ENCODE data around the gene ARL6IP5. TPM values are rescaled to one million over a fixed set of nuclear protein-coding genes. Genes with fewer than 3 reads are reported as not detected.

Gene ARL6IP5, protein sequence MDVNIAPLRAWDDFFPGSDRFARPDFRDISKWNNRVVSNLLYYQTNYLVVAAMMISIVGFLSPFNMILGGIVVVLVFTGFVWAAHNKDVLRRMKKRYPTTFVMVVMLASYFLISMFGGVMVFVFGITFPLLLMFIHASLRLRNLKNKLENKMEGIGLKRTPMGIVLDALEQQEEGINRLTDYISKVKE
- total RNA-seq: 100 to 1,000 TPM; 147 to 150 TPM

DNA sequence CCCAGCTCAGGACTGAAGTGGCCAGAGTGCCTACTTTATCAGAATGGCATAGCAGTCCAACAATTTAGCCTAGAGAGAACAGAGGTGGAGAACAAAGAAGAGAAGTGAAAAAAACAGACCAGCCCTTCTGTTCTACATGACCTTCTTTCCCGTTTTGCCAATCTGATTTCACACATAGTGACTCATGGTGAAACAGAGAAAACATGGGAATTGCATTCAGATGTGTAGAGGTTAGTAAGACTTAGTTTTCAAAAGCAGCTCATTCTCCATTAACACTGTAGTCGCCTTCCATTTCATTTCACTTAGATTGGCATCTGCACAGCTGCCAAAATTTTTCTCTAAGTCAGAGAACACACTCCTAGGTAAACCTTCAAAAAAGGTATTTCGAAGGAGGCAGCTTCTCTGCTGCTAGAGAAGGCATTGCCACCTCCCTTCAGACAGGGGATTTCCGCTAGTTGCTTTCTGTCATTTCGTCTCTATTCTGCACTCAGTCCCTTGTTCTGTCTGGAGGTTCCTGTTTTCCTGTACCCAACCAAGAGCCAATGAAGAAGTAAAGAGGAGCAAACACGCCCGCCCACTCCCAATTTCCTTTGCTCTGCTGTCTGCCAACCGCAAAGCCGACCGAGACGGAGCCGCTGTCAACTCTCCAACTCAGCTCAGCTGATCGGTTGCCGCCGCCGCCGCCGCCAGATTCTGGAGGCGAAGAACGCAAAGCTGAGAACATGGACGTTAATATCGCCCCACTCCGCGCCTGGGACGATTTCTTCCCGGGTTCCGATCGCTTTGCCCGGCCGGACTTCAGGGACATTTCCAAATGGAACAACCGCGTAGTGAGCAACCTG lies at the start of gene ARL6IP5:
ARL6IP5 (plus strand) TSS at position 612 of the 842 bp plus-strand sequence; CDS start at position 723, 111 bp downstream.
- Mint-ChIP-seq H3K4me3 (peak within 1 kb of the TSS; percentile 99), H3K9me3 (no peaks in the 10 kb centered on the region), H3K36me3 (peaks cover 16% of the 10 kb centered on the region), H3K27ac (peak within 1 kb of the TSS; percentile 97), H3K4me1 (peaks cover 52% of the 10 kb centered on the region), H3K27me3 (no peaks in the 10 kb centered on the region)
- ATAC-seq (ENCODE audit: low read depth): peak; percentile 70
- POLR2A ChIA-PET: interaction anchor here (0.6 to 4.8 kb wide), 10 partner anchors 10 to 115 kb away, joined by 3 to 60 read pairs (median 4); partner anchors contain the start of genes EOGT and TMF1
- DNase-seq: peak; percentile 92

DNA sequence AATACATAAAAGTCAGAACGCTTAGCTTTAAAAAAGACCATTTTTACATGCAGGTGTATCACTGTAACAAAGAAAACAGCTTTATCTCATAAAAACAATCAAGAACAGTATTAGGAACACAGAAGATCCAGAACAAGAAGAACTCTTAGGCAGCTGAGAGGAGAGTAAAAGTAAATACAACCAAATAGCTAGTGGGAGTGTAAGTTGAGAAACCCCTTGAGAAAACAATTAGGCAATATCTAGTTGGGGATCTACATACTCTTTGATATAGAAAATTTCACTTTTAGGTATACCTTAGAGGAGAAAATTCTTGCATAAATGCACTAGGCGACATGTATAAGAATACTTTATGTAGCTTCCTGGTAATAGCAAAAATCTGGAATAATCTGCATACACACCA lies 40.1 kb upstream of the ARL6IP5 start:
- no peaks in the 10 kb centered on the region for H3K9me3 Mint-ChIP-seq
- no peaks in the 10 kb centered on the region for H3K27me3 Mint-ChIP-seq
- H3K4me3 Mint-ChIP-seq: no peak overlapping the region
- ATAC-seq (ENCODE audit: low read depth) (no peak), DNase-seq (no peak)
- peaks cover 34% of the 10 kb centered on the region for H3K36me3 Mint-ChIP-seq
- H3K27ac Mint-ChIP-seq: no peak overlapping the region
- POLR2A ChIA-PET: interaction anchor here (0.7 to 0.9 kb wide), 2 partner anchors 42 to 64 kb away, joined by 3 to 4 read pairs; no protein-coding TSS in a partner anchor
- H3K4me1 Mint-ChIP-seq: peaks cover 22% of the 10 kb centered on the region

DNA sequence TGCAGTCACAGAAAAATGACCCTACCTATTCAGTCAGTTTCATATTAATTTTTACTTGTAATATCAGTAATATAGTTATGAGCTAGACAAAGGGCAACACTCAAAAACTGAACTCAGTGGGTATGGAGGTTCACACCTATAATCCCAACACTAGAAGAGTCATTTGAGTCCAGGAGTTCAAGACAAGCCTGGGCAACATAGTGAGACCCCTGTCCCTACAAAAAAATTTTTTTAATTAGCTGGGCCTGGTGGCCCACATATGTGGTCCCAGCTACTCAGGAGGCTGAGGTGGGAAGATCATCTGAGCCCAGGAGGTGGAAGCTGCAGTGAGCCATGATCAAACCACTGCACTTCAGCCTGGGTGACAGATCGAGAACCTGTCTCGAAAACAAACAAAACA lies 35.7 kb upstream of the ARL6IP5 start:
- DNase-seq (no peak), ATAC-seq (ENCODE audit: low read depth) (no peak)
- peak overlapping the region; percentile 30 for H3K4me3 Mint-ChIP-seq
- H3K27me3 Mint-ChIP-seq: no peaks in the 10 kb centered on the region
- H3K9me3 Mint-ChIP-seq: no peaks in the 10 kb centered on the region
- peaks cover 34% of the 10 kb centered on the region for H3K36me3 Mint-ChIP-seq
- H3K27ac Mint-ChIP-seq: no peak overlapping the region
- POLR2A ChIA-PET: interaction anchor here (1.0 to 2.1 kb wide), 2 partner anchors 35 to 50 kb away, joined by 3 to 5 read pairs; partner anchors contain the start of gene EOGT
- H3K4me1 Mint-ChIP-seq: peaks cover 41% of the 10 kb centered on the region

DNA sequence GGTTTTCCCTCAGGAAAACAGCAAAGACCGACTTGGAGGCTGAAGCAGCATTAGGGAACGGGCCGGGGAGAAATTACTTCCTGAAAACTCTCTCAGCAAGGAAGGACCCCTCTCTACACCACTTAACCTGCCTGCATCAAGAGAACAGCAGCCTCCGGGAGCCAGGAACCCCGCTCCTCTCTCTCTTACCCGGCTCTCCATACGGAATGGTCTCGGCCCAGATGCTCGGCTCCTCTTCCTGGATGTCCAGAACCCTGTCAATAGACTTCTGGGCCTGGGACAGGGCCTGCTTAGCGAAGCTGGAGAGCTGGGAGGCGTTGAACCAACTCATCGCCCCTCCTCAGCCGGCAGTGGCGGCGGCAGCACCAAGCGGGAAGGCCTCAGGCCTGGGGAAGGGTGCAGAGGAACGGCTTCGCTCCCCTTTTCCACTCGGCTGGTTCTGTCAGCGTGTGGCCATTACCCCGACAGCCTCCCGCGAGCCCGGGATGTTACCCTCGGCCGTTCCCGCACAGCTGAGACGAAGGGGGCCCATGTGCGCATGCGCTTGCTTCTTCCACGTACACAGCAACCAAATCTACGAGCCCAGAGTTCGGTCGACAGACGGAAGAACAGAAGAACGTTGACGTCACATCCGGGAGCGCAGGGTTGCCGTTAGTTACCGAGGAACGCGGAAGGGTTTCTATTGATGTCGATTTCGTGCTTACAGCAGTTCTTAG lies 32.8 kb upstream of the ARL6IP5 start, which contains the start of gene TMF1:
TMF1 (minus strand) TSS at position 578 of the 716 bp plus-strand sequence; CDS start at position 331, 247 bp downstream.
- peaks cover 28% of the 10 kb centered on the region for H3K36me3 Mint-ChIP-seq
- H3K27ac Mint-ChIP-seq: peak within 1 kb of the TSS; percentile 97
- peaks cover 39% of the 10 kb centered on the region for H3K4me1 Mint-ChIP-seq
- peak; percentile 95 for DNase-seq
- POLR2A ChIA-PET: interaction anchor here (0.6 to 4.6 kb wide), 18 partner anchors 9 to 177 kb away, joined by 3 to 63 read pairs (median 3); partner anchors contain the start of genes ARL6IP5, EOGT and UBA3
- H3K4me3 Mint-ChIP-seq: peak within 1 kb of the TSS; percentile 98
- H3K9me3 Mint-ChIP-seq: no peaks in the 10 kb centered on the region
- ATAC-seq (ENCODE audit: low read depth): peak; percentile 95
- H3K27me3 Mint-ChIP-seq: no peaks in the 10 kb centered on the region

DNA sequence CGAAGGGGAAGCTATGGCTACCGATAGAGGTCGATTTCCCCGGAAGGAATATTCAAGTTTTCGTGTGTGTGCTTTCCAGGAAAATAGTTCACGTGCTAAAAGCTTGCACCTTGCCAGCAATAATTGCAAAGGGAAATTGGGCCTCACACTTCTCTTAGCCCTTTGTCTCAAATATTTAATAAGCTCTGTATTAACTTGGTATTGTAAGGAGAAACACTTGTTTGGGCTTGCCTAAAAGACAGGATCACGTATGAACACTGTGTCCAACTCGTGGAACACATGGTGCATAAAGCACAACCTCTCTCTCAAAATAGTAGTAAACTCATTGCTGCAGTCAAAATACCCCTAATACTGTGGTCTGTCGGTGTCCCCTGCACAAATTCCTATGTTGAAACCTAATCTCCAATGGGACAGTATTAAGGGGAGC lies 32.3 kb upstream of the ARL6IP5 start:
- Mint-ChIP-seq H3K36me3 (peaks cover 27% of the 10 kb centered on the region), H3K4me3 (peak overlapping the region; percentile 98), H3K27me3 (no peaks in the 10 kb centered on the region), H3K4me1 (peaks cover 39% of the 10 kb centered on the region), H3K27ac (peak overlapping the region; percentile 97), H3K9me3 (no peaks in the 10 kb centered on the region)
- POLR2A ChIA-PET: interaction anchor here (0.7 to 4.6 kb wide), 16 partner anchors 9 to 176 kb away, joined by 3 to 63 read pairs (median 4); partner anchors contain the start of genes ARL6IP5, EOGT and UBA3
- DNase-seq (no peak), ATAC-seq (ENCODE audit: low read depth) (peak; percentile 16)

DNA sequence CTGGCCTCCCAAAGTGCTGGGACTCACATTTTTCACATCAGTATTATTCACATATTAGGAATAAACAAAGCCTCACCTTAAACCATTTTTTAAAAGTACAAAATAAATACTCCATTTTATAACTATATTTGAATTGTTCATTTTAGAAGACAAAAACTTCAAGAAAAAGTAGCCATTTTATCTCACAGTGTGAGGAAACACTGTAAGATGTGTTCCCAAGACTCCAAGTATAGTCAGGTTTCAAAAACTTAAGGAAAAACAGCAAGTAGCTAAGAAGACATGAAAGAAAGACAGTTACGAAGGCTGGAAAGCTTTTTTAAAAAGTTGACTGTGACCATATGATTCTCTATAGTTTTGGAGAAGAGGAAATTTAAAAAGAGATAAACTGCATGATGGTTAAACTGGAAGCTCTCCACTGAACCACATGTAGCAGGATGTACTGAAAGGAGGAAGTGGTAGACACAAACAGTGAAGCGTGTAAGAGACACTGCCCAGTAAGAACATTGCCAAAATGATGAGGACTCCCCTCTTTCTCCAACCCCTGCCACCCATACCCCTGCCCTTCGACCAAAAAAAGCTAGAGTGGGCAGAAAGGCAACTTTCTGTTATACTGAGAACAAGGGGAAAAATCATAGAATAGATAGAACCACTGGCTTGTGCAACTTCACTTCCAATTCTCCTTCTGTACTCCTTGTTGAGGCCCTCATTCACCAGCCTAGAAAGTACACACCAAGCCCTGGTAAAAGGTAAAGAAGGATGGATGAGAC lies 26.4 kb upstream of the ARL6IP5 start:
- no peak for DNase-seq
- H3K4me1 Mint-ChIP-seq: peaks cover 30% of the 10 kb centered on the region
- peak overlapping the region; percentile 92 for H3K27ac Mint-ChIP-seq
- POLR2A ChIA-PET: interaction anchor here (0.9 to 5.1 kb wide), 6 partner anchors 11 to 35 kb away, joined by 3 to 43 read pairs (median 5); partner anchors contain the start of genes ARL6IP5 and UBA3
- H3K36me3 Mint-ChIP-seq: peaks cover 44% of the 10 kb centered on the region
- H3K4me3 Mint-ChIP-seq: peak overlapping the region; percentile 60
- peak; percentile 98 for ATAC-seq (ENCODE audit: low read depth)
- peaks cover 2% of the 10 kb centered on the region for H3K9me3 Mint-ChIP-seq
- no peaks in the 10 kb centered on the region for H3K27me3 Mint-ChIP-seq

DNA sequence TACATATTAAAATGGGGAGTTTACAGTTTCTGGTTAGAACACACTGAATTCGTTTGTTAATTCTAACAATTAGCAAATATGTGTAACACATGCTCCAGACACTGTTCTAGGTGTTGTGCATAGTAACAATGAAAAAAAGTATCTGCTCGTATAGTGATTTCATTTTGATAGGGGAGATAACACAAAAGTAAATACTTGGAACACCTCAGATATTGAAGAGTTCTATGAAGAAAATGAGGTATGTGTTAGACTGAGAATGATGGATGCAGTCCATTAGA lies 25.9 kb upstream of the ARL6IP5 start:
- POLR2A ChIA-PET: interaction anchor here (1.0 to 5.1 kb wide), 5 partner anchors 10 to 35 kb away, joined by 3 to 43 read pairs (median 5); partner anchors contain the start of genes ARL6IP5 and UBA3

DNA sequence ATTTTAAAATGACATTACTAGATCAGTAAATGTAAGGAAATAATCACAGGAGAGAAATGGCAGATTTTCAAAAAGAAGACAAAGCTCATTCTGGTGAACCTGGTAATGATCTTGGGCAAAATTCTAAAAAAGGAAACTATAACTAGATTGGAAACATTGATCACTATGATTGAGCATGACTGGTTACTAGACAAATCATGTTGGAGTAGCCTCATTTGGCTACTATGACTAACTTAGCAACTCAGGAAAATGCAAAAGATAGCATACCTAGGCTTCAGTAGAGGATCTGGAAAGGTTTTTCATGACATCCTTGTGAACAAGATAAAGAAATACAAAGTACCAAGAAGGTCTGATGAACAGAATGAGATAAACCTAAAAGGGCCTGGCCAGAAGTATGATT lies 25.0 kb upstream of the ARL6IP5 start:
- ATAC-seq (ENCODE audit: low read depth): no peak
- peaks cover 41% of the 10 kb centered on the region for H3K4me1 Mint-ChIP-seq
- no peak for DNase-seq
- POLR2A ChIA-PET: interaction anchor here (4.0 to 5.1 kb wide), 2 partner anchors 21 to 26 kb away, joined by 16 to 43 read pairs; partner anchors contain the start of genes ARL6IP5 and UBA3
- H3K27ac Mint-ChIP-seq: peak overlapping the region; percentile 92
- H3K27me3 Mint-ChIP-seq: no peaks in the 10 kb centered on the region
- H3K4me3 Mint-ChIP-seq: no peak overlapping the region
- H3K9me3 Mint-ChIP-seq: peaks cover 2% of the 10 kb centered on the region
- peaks cover 46% of the 10 kb centered on the region for H3K36me3 Mint-ChIP-seq

More for the DNA sequence above, 25.9 kb upstream of the ARL6IP5 start:
- Mint-ChIP-seq H3K9me3 (peaks cover 2% of the 10 kb centered on the region), H3K27me3 (no peaks in the 10 kb centered on the region), H3K4me1 (peaks cover 33% of the 10 kb centered on the region), H3K4me3 (peak overlapping the region; percentile 60), H3K36me3 (peaks cover 46% of the 10 kb centered on the region), H3K27ac (peak overlapping the region; percentile 92)
- no peak for ATAC-seq (ENCODE audit: low read depth)
- no peak for DNase-seq

DNA sequence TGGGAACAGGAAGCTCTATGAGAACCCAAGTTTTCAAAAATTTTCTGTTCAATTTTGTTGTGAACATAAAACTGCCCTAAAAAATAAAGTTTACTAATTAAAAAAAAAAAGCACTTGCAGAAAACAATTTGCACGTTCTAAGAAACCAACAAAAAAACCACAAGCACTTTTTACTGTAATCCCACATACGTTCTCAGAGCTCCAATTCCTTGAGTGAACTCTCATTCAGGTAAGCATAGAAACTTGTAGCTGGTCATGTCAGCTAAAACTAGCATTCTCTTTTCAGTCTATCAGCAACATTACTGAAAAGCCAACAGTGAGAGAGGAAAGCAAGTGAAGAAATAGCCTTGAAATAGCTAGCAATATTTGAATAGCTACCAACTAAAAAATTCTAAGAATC lies 21.1 kb upstream of the ARL6IP5 start:
- ATAC-seq (ENCODE audit: low read depth) (no peak), DNase-seq (no peak)
- no peaks in the 10 kb centered on the region for H3K27me3 Mint-ChIP-seq
- H3K4me3 Mint-ChIP-seq: peak overlapping the region; percentile 61
- H3K9me3 Mint-ChIP-seq: peaks cover 2% of the 10 kb centered on the region
- peaks cover 40% of the 10 kb centered on the region for H3K36me3 Mint-ChIP-seq
- POLR2A ChIA-PET: interaction anchor here (1.0 to 4.4 kb wide), 7 partner anchors 9 to 28 kb away, joined by 3 to 44 read pairs (median 11); partner anchors contain the start of genes ARL6IP5, TMF1 and UBA3
- peak overlapping the region; percentile 82 for H3K27ac Mint-ChIP-seq
- peaks cover 41% of the 10 kb centered on the region for H3K4me1 Mint-ChIP-seq

DNA sequence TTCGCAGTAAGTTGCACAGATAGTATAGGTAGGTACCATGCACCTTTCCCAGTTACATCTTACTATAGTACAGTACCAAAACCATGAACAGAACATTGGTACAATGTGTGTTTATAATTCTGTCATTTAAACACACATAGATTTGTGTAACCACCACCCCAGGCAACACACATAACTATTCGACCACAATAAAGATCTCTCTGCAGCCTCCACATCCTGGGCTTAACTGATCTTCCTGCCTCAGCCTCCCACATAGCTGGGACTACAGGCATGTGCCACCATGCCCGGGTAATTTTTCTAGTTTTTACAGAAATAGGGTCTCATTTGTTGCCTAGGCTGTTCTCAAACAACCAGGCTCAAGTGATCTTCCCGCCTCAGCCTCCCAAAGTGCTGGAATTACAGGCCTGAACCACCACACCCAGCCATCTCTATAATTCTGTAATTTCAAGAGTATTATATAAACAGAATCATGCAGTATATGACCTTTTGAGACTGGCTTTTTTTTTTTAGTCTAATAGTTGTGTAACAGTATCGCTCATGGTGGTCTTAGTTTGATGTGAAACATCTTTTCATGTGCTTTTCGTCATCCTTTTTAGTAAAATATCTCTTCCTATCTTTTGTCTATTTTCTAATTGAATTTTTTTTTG lies 19.3 kb upstream of the ARL6IP5 start:
- Mint-ChIP-seq H3K4me3 (peak overlapping the region; percentile 60), H3K4me1 (peaks cover 31% of the 10 kb centered on the region), H3K9me3 (peaks cover 2% of the 10 kb centered on the region), H3K36me3 (peaks cover 29% of the 10 kb centered on the region), H3K27ac (peak overlapping the region; percentile 63), H3K27me3 (no peaks in the 10 kb centered on the region)
- ATAC-seq (ENCODE audit: low read depth) (peak; percentile 77), DNase-seq (no peak)
- POLR2A ChIA-PET: interaction anchor here (1.3 to 4.4 kb wide), 7 partner anchors 13 to 29 kb away, joined by 4 to 44 read pairs (median 8); partner anchors contain the start of genes ARL6IP5, TMF1 and UBA3

DNA sequence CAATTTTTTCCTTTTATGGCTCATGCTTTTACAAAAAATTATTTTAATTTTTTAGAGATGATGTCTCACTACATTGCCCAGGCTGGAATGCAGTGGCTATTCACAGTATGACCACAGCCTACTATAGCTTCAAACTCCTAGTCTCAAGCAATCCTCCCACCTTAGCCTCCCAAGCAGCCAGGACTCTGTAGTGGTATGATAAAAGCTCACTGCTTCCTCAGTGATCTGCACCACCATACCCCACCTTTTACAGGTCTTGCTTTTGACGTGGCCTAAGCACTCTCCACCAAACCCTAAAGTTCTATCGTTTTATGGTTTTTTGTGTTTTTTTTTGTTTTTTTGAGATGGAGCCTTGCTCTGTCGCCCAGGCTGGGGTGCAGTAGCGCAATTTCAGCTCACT lies 18.6 kb upstream of the ARL6IP5 start:
- POLR2A ChIA-PET: interaction anchor here (0.7 to 4.4 kb wide), 7 partner anchors 9 to 28 kb away, joined by 3 to 44 read pairs (median 5); partner anchors contain the start of genes ARL6IP5, TMF1 and UBA3
- Mint-ChIP-seq H3K27me3 (no peaks in the 10 kb centered on the region), H3K4me3 (peak overlapping the region; percentile 37), H3K27ac (peak overlapping the region; percentile 63), H3K4me1 (peaks cover 34% of the 10 kb centered on the region), H3K9me3 (no peaks in the 10 kb centered on the region), H3K36me3 (peaks cover 29% of the 10 kb centered on the region)
- ATAC-seq (ENCODE audit: low read depth): peak; percentile 70
- no peak for DNase-seq
